HG03175 (cell line): ENCODE results near the gene LCN12.
A peak's percentile ranks its signal among the peaks of the same experiment; 100 is the strongest.
"Not testable (repeated sequence)": the region's sequence is repeated elsewhere in the genome, so short reads cannot be mapped to it uniquely, and the experiment has no call there.

Source experiments
- ATAC-seq: cut with Tn5 transposase; IDR thresholded peaks from one replicate; pipeline ENCODE4 v1.9.1; 2021; ENCODE audit warnings: mild to moderate bottlenecking, moderate library complexity; ENCODE audit not compliant: unreplicated experiment

Gene LCN12

DNA sequence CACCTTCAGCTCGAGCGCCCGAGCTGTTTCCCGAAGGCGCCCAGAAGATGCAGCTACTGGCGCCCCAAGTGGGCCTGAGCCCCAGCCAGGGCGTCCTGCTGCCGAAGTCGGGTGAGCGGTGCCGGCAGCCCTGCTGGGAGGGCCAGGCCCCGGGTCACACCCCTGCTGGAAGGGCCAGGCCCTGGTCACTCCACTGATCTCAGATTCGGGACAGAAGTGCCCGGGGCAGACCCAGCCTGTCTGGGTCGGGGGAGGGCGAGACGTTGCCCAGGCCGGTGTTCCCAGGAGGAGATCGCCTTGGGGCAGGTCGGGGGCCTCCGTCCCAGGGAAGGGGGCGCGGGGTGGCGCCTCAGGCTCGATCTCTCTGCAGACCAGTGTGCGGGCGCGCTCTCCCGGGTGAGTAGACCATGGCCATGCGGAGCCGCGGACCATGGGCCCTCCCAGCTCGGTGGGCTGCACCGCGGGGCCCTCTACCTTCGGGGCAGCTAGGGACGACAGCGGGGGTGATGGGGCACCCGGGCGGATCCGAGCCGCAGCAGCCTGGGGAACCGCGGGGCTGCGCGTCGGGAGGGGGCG lies 33.0 kb downstream of the LCN12 start:
- no peak for ATAC-seq

DNA sequence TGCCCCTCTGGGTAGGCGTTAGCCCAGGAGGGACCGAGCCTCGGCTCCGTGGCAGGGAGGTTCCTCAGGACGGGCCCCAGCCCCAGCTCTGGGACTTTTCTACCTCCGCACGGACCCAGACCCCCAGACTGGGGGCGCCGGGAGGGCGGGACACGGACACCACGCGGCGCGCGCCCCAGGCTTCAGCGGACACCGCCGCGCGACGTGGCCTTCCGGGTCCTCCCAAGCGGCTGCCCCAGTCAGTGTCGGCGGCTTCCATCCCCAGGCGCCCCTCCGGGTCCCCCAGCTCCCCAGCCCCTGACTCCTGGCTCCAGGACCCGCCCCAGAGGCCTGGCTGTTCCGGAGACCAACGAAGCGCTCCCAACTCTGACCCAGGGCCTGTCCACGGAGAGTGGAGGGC lies 33.8 kb downstream of the LCN12 start:
- no peak for ATAC-seq

DNA sequence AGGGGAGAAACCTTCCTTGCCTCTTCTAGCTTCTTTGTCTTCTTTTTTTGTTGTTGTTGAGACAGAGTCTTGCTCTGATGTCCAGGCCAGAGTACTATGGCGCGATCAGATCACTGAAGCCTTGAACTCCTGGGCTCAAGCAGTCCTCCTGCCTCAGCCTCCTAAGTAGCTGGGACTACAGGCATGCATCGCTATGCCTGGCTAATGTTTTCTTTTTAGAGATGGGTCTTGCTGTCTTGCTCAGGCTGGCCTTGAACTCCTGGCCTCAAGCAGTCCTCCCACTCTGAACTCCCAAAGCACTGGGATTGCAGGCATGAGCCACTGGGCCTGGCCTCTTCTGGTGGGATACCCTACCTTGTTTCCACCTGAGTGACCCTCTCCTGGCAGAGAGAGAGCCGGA lies 36.8 kb downstream of the LCN12 start:
- no peak for ATAC-seq

DNA sequence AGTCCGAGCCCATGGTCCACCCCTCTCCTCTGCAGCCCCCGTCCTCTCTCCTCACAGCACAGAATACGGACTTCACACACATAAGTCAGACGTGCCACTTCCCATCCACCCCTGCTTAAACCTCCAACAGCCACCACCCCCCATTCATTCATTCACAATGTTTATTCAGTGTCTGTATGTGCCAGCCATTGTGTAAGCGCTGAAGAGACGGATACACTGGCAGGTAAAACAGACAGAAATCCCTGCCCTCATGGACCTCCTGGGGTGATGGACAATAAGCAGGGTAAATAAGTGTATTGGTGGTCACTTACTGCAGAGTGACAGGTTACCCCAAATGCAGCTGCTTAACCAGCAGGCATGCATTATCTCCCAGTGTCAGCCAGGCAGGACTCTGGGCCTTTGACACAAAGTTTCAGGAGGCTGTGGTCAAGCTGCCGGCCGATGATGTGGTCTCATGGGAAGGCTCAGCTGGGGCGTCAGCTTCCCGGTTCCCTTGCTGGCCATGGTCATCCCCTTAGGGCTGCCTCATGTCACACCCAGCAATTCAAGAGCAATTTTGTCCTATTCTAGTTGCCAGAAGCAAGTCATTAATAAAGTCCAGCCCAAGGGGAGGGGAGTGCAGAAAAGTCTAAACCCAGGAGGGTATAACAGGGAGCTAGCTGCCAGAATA lies 38.3 kb downstream of the LCN12 start:
- no peak for ATAC-seq

GRCh38 chr9:136991993-136992818 lies 40.1 kb downstream of the LCN12 start, which contains the start of gene PAXX:
TSS of gene PAXX (plus strand) at chr9:136992422. CDS start at chr9:136992444, 22 bp downstream.
- ATAC-seq: peak; percentile 83

DNA sequence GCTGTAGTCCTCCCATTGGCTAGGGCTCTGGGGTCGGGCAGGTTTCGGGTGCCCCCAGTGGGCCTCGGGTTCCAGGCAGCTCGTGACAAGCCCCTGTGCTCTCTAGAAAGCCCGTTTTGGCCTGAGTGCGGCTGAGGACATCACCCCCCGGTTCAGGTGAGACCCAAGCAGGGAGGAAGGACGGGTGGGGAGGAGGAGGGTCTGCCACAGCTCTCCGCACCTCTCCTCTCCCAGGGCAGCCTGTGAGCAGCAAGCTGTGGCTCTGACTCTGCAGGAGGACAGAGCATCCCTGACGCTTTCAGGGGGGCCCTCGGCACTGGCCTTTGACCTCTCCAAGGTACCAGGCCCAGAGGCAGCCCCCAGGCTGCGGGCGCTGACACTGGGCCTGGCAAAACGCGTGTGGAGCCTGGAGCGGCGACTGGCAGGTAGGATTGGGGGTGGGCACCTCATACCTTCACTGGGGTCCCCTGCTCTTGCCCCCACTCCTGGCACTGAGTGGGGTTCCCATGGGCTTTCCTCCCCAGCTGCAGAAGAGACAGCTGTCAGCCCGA lies 40.8 kb downstream of the LCN12 start:
- no peak for ATAC-seq

- ATAC-seq: no peak
Observed at GRCh38 chr9:136994180-136994887, 42.3 kb downstream of the LCN12 start.

GRCh38 chr9:136994888-136995230 lies 42.8 kb downstream of the LCN12 start:
- ATAC-seq: no peak

DNA sequence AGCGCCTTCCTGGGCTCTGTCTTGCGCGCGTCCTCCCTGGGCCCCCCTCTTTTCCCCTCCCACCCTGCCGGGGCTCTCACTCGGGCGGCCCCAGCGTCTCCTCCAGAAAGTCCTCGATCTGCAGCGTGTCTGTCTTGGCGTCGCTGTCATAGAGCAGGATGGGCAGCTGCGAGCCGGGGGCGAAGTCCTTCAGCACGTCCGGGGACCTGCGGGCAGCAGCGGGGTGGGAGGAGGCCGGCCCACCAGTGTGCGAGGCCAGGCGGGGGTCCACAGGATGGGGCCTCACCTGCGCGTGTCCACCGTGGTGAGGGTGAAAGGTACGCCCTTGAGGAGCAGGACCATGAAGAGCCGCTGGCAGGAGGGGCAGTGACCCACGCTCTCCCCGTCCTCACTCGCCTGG lies 43.3 kb downstream of the LCN12 start:
- ATAC-seq: no peak

DNA sequence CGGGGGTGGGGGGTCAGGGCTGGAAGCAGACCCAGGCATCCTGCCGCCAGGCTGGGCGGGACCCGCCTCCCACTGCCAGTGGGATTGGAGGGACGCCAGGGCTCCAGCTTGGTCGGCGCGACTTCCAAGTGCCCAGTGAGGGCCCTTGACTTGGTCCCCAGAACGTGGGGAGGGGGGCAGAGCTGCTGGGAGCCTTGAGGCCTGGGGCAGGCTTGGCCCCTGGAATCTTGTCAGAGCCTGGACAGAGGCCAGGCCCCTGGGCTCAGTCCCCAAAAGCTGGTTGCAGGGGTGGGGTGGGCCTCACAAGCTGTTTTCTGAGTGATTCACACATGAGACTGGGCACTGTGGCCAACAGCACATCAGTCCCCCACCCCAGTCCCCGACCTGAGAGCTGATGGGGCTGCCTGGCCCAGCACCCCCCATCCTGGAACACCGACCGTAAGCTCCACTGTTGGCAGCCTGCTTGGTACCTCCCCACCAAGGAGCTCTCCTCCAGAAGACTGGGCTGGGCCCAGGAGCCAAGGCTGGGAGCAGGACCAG lies 43.8 kb downstream of the LCN12 start:
- no peak for ATAC-seq

- ATAC-seq: no peak
Observed at GRCh38 chr9:136996361-136997292, 44.6 kb downstream of the LCN12 start, which contains the start of gene CLIC3. TSS of gene CLIC3 (minus strand) at chr9:136996568. CDS start at chr9:136996543, 25 bp downstream.

DNA sequence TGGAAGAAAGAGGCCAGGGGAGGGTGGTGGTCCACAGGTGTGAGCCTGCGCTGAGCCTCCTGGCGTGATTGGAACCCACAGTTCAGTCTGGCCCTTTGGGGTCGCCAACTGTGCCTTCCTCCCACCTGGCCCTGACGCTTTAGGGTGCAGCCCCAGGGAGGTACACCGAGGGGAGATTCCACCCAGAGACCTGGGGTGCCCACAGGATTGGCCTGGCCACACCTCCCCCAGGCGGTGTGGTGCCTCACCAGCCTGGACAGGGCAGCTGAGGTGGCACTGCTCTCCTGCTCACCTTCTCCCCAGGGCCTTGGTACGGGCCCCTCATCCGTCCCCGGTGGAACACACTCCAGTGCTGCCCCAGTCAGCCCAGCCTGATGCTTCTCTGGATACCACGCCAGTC lies 45.3 kb downstream of the LCN12 start:
- no peak for ATAC-seq

- no peak for ATAC-seq
Observed at GRCh38 chr9:136997830-136998234, 45.8 kb downstream of the LCN12 start.

DNA sequence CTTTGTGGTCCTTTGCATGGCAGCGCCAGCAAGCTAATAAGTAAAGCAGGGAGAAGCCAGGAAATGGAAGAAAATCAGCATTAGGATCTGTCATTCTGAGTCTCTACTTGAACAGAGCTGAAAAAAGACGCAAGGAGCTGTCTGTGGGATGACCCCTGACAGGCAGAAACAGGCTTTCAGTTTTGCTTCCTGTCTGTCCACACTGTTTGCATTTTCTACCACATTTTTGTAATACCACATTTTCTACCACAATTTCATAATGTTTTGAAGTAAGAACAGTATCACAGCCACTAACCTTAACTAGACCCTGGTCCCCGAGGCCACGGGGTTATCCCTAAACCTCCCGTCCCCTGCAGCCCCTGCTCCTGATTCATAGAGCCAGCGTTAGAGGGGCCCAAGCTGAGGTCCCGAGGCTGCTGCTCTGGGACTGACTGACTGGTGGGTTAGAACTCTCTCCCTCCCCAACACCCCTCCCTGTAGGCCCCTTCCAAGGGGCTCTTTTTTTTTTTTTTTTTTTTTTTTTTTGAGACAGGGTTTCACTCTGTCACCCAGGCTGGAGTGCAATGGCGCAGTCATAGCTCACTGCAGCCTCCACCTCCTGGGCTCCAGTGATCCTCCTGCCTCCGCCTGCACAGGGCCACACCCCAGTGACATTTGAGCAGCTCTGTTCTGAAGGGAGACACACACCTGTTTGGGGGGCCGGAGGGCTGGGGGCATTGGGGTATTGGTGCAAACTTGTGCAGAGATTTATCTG lies 48.3 kb downstream of the LCN12 start:
- peak; percentile 71 for ATAC-seq

DNA sequence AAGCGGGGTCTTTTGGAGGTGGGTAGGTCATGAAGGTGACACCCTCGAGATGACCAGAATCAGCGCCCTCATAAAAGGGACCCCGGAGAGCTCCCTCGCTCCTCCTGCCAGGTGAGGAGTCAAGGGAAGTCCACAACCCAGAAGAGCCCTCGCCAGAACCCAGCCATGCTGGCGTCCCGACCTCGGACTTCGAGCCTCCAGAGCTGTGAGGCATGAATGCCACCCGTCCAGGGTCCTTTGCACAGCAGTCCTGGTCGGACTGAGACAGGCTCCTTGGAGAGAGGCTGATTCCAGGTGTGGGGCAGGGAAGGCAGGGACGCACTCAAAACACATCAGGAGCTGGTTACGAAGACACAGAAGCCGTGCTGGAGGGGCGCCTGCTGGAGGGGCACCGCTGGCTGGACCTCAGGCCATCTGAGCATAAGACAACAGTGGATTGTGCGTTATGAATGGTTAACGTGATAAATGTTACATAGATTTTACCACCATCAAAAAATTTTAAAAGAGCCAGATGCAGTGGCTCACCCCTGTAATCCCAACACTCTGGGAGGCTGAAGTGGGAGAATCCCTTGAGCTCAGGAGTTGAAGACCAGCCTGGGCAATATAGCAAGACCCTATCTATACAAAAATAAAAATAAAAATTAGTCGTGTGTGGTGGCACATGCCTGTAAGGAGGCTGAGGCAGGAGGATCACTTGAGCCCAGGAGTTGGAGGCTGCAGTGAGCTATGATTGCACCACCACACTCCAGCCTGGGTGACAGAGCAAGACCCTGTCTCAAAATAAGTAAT lies 50.0 kb downstream of the LCN12 start:
- no peak for ATAC-seq

GRCh38 chr9:137002646-137003041 lies 50.6 kb downstream of the LCN12 start:
- ATAC-seq: no peak

DNA sequence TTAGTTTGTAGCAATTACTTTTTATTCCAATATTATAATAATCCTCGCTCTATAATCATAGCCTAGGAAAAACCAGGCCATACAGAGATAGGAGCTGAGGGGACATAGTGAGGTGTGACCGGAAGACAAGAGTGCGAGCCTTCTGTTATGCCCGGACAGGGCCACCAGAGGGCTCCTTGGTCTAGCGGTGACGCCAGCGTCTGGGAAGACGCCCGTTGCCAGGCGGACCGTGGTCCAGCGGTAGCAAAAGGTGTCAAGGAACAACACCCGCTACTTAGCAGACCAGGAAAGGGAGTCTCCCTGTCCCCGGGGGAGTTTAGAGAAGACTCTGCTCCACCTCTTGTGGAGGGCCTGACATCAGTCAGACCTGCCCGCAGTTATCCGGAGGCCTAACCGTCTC lies 52.2 kb downstream of the LCN12 start:
- ATAC-seq: not testable (repeated sequence)
